DND-41 (cell line): Measurements from ENCODE around the gene DUSP8.

ENCODE experiments used
- ATAC-seq: fragments of 200-7000 bp; cut with Tn5 transposase; 3 replicates; pipeline ENCODE4 v1.9.1; 2021; ENCODE audit warnings: low read depth; ENCODE audit not compliant: insufficient read depth
- DNase-seq: peaks from one replicate; pipeline ENCODE4 v3.0.0-alpha.2; 2020
- H2AFZ ChIP-seq: 2 replicates; pipeline ENCODE4 v1.6.0; 2012; ENCODE audit warnings: low read depth, low read length
- H3K27ac ChIP-seq: 2 replicates; pipeline ENCODE4 v1.5.1; 2012; ENCODE audit warnings: low read length, inconsistent platforms
- H3K27me3 ChIP-seq: fragments of 200-600 bp; sonication (generic); 2 replicates; pipeline ENCODE4 v1.6.0; 2012; ENCODE audit warnings: low read length, mild to moderate bottlenecking, inconsistent platforms; ENCODE audit not compliant: insufficient read depth, poor library complexity
- H3K36me3 ChIP-seq: 2 replicates; pipeline ENCODE4 v1.5.1; 2012; ENCODE audit warnings: low read length, inconsistent platforms; ENCODE audit not compliant: insufficient read depth
- H3K4me1 ChIP-seq: 2 replicates; pipeline ENCODE4 v1.5.1; 2012; ENCODE audit warnings: mild to moderate bottlenecking, low read length; ENCODE audit not compliant: insufficient read depth
- H3K4me2 ChIP-seq: 2 replicates; pipeline ENCODE4 v1.6.0; 2012; ENCODE audit warnings: mild to moderate bottlenecking, moderate library complexity, low read length, inconsistent platforms; ENCODE audit not compliant: insufficient read depth
- H3K4me3 ChIP-seq, 2 experiments: fragments of 200-600 bp in 1 of 2; shearing (Covaris generic) in 1 of 2; 2 replicates each; pipeline ENCODE4 v1.5.1; 2012 to 2016; ENCODE audit warnings: inconsistent platforms in 2 of 2, low read length in 2 of 2, mild to moderate bottlenecking in 2 of 2, low read depth in 1 of 2, moderate library complexity in 1 of 2
- H3K79me2 ChIP-seq: 2 replicates; pipeline ENCODE4 v1.6.0; 2012; ENCODE audit warnings: low read length, inconsistent platforms; ENCODE audit not compliant: insufficient read depth
- H3K9ac ChIP-seq: 2 replicates; pipeline ENCODE4 v1.6.0; 2012; ENCODE audit warnings: low read depth, mild to moderate bottlenecking, inconsistent platforms, low read length, moderate library complexity
- H3K9me3 ChIP-seq: 2 replicates; pipeline ENCODE4 v1.5.1; 2012; ENCODE audit warnings: low read length, moderate library complexity, mild to moderate bottlenecking, inconsistent platforms; ENCODE audit not compliant: insufficient read depth, severe bottlenecking
- H4K20me1 ChIP-seq: 2 replicates; pipeline ENCODE4 v1.6.0; 2012; ENCODE audit warnings: low read length; ENCODE audit not compliant: insufficient read depth
- EZH2 ChIP-seq: IDR thresholded peaks from 3 replicates; pipeline ENCODE4 v1.6.1; 2012; ENCODE audit warnings: borderline replicate concordance, low read depth, mild to moderate bottlenecking, moderate library complexity, low read length, inconsistent platforms; ENCODE audit not compliant: severe bottlenecking
- TF ChIP-seq, protein P1 (sequence below): IDR thresholded peaks from 2 replicates; pipeline ENCODE4 v1.5.1; 2012; ENCODE audit warnings: borderline replicate concordance, low read length, moderate library complexity, mild to moderate bottlenecking; ENCODE audit not compliant: poor library complexity, severe bottlenecking; ENCODE audit errors: extremely low read depth

DUSP8 gene

DNA sequence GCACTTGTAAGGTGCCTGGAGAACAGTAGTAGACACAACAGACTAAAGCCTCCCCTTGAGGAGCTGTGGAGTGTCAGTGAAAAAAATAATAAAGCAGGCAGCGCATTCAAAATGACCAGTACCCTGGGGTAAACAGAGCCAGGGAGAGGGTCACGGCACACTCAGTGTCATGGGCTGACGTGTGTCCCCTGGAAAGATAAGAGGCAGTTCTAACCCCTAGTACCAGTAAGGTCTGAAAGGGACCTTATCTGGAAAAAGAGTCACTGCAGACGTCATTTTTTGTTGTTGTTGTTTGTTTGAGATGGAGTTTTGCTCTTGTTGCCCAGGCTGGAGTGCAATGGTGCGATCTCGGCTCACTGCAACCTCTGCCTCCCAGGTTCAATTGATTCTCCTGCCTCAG, 32.0 kb downstream of the DUSP8 start:
- Histone ChIP-seq H3K4me1 (no peaks in the 10 kb centered on the region; the same call in 1 of the 2 replicates), H4K20me1 (peaks cover 22% of the 10 kb centered on the region), H3K27me3 (peaks cover 5% of the 10 kb centered on the region), H3K4me2 (no peak overlapping the region), H3K4me3 (no peak overlapping the region), H2AFZ (no peak overlapping the region), H3K79me2 (peaks cover 24% of the 10 kb centered on the region), H3K9ac (no peak overlapping the region), H3K27ac (no peak overlapping the region), H3K36me3 (peaks cover 15% of the 10 kb centered on the region), H3K9me3 (no peaks in the 10 kb centered on the region)
- TF ChIP-seq, protein P1, sequence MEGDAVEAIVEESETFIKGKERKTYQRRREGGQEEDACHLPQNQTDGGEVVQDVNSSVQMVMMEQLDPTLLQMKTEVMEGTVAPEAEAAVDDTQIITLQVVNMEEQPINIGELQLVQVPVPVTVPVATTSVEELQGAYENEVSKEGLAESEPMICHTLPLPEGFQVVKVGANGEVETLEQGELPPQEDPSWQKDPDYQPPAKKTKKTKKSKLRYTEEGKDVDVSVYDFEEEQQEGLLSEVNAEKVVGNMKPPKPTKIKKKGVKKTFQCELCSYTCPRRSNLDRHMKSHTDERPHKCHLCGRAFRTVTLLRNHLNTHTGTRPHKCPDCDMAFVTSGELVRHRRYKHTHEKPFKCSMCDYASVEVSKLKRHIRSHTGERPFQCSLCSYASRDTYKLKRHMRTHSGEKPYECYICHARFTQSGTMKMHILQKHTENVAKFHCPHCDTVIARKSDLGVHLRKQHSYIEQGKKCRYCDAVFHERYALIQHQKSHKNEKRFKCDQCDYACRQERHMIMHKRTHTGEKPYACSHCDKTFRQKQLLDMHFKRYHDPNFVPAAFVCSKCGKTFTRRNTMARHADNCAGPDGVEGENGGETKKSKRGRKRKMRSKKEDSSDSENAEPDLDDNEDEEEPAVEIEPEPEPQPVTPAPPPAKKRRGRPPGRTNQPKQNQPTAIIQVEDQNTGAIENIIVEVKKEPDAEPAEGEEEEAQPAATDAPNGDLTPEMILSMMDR, result no peak
- TF ChIP-seq EZH2, result no peak
- DNase-seq (no peak), ATAC-seq (no peak)

DNA sequence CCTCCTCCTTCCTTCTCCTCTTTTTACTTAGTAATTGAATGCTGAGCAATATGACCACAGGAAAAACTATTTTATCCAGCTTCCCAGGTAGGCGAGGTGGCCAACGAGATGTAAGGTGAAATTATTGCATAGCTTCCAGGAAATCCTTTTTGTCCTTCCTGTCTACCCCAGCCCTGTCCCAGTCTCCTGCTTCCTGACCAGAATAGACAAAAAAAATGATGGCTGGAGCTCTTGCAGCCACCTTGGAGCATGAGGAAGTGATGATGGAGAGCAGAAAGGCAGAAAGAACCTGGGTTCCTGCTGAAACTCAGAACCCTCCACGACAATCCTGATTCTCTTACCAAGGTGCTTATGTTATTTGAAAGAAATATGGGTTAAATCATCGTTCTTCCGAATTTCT, 33.9 kb downstream of the DUSP8 start:
- Histone ChIP-seq H4K20me1 (peaks cover 38% of the 10 kb centered on the region), H3K4me2 (no peak overlapping the region), H3K9me3 (no peaks in the 10 kb centered on the region), H3K4me3 (no peak overlapping the region), H3K27ac (no peak overlapping the region), H3K27me3 (no peaks in the 10 kb centered on the region), H3K9ac (no peak overlapping the region), H2AFZ (no peak overlapping the region), H3K36me3 (peaks cover 19% of the 10 kb centered on the region), H3K79me2 (peaks cover 43% of the 10 kb centered on the region), H3K4me1 (no peaks in the 10 kb centered on the region; the same call in 1 of the 2 replicates)
- no peak for ATAC-seq
- TF ChIP-seq, protein P1, result no peak
- no peak for TF ChIP-seq EZH2
- DNase-seq, result no peak

DNA sequence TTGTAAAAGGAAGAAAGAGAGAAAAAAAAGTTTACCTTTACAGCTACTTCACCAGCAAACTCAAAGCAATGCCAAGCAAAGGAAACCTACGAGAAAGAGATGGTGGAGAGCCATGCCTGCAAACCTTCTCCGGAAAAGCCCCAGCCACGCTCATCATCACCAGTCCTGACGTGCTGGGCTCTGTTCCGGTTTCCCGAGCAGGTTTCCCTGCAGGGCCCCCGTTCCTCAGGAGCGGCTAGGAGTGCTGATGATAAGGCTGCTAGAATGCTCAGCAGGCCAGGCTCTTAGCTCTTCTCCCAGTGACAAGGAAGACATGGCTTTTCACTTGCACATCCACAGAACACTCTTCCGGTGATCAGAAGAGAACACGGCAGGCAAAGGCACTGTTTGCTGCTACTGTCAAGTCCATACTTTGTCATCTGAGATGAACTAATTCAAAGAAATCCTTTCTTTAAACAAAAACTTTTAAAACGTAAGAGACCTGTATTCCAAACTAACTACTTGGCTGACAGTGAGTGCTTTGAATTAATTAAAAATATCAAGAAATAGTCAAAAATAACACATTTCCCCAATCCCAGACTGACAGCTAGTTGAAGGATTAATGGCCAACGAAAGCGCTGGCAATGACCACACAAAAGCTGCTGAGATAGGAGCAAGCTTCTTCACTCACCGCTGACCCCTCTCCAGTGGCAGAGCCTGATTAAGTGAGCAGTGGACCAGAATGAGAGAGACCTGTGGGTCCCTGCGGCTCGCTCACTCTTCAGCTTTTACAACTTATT, 35.8 kb downstream of the DUSP8 start:
- ATAC-seq (no peak), DNase-seq (no peak)
- no peak overlapping the region for H2AFZ ChIP-seq
- H3K27ac ChIP-seq, result no peak overlapping the region
- no peak overlapping the region for H3K4me2 ChIP-seq
- peaks cover 23% of the 10 kb centered on the region for H3K36me3 ChIP-seq
- H3K27me3 ChIP-seq, result no peaks in the 10 kb centered on the region
- no peaks in the 10 kb centered on the region; the same call in 1 of the 2 replicates for H3K4me1 ChIP-seq
- H3K79me2 ChIP-seq, result peaks cover 62% of the 10 kb centered on the region
- H3K9me3 ChIP-seq, result no peaks in the 10 kb centered on the region
- H3K9ac ChIP-seq, result no peak overlapping the region
- TF ChIP-seq EZH2, result no peak
- TF ChIP-seq, protein P1, result no peak
- H4K20me1 ChIP-seq, result peaks cover 57% of the 10 kb centered on the region
- no peak overlapping the region for H3K4me3 ChIP-seq
